Panc1 (cell line): Measurements from ENCODE around the gene PTGDR2.

ENCODE experiments used
- POLR2AphosphoS5 ChIP-seq: IDR thresholded peaks from 2 replicates; pipeline ENCODE4 v1.6.1; 2012; ENCODE audit warnings: mild to moderate bottlenecking, low read depth, low read length, moderate library complexity
- REST ChIP-seq, 2 experiments: IDR thresholded peaks; 2 replicates each; pipeline ENCODE4 v1.6.1; 2011 to 2012; ENCODE audit warnings: low read depth in 2 of 2, control low read depth in 1 of 2, low read length in 1 of 2, mild to moderate bottlenecking in 1 of 2, moderate library complexity in 1 of 2; ENCODE audit not compliant: insufficient read depth in 1 of 2
- SIN3A ChIP-seq: IDR thresholded peaks from 2 replicates; pipeline ENCODE4 v1.6.1; 2012; ENCODE audit warnings: low read depth, mild to moderate bottlenecking, low read length, moderate library complexity, borderline replicate concordance; ENCODE audit not compliant: insufficient read depth
- TCF7L2 ChIP-seq: IDR thresholded peaks from 2 replicates; pipeline ENCODE4 v1.6.1; 2011; ENCODE audit warnings: mild to moderate bottlenecking, low read depth, low read length, inconsistent platforms
- TF ChIP-seq, protein P1 (sequence below): fragments of 450-650 bp; IDR thresholded peaks from 2 replicates; pipeline ENCODE4 v1.5.1; 2017; ENCODE audit warnings: mild to moderate bottlenecking

- TF ChIP-seq, protein P1, sequence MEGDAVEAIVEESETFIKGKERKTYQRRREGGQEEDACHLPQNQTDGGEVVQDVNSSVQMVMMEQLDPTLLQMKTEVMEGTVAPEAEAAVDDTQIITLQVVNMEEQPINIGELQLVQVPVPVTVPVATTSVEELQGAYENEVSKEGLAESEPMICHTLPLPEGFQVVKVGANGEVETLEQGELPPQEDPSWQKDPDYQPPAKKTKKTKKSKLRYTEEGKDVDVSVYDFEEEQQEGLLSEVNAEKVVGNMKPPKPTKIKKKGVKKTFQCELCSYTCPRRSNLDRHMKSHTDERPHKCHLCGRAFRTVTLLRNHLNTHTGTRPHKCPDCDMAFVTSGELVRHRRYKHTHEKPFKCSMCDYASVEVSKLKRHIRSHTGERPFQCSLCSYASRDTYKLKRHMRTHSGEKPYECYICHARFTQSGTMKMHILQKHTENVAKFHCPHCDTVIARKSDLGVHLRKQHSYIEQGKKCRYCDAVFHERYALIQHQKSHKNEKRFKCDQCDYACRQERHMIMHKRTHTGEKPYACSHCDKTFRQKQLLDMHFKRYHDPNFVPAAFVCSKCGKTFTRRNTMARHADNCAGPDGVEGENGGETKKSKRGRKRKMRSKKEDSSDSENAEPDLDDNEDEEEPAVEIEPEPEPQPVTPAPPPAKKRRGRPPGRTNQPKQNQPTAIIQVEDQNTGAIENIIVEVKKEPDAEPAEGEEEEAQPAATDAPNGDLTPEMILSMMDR: no peak
- no peak for TF ChIP-seq POLR2AphosphoS5
- TF ChIP-seq SIN3A: no peak
- no peak for TF ChIP-seq REST (IDR thresholded peaks at IDR 0.05; ENCODE audit: insufficient read depth in 1 of 2, low read depth in 2 of 2, low read length in 1 of 2)
- TF ChIP-seq TCF7L2: no peak
Observed at GRCh38 chr11:60851327-60852104, 4.2 kb downstream of the PTGDR2 start.
